Diencephalon (tissue), 1 donor: ENCODE results near the gene MOAP1. TPM values are rescaled to one million over a fixed set of nuclear protein-coding genes. Genes with fewer than 3 reads are reported as not detected.

Experiments used
- total RNA-seq: library from RNA; depleted of rRNA; stranded (reverse); fragments of >200 nt; gene quantifications from one replicate; pipeline ENCODE4 v1.2.3, GENCODE V29; 2014

Gene MOAP1, protein sequence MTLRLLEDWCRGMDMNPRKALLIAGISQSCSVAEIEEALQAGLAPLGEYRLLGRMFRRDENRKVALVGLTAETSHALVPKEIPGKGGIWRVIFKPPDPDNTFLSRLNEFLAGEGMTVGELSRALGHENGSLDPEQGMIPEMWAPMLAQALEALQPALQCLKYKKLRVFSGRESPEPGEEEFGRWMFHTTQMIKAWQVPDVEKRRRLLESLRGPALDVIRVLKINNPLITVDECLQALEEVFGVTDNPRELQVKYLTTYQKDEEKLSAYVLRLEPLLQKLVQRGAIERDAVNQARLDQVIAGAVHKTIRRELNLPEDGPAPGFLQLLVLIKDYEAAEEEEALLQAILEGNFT
- 126 TPM for total RNA-seq

GRCh38 chr14:93184391-93185348 is at the start of gene MOAP1, which contains the start of gene LYSET:
Gene MOAP1 (minus strand): TSS chr14:93184897. CDS start chr14:93184242, 655 bp downstream.
Gene LYSET (plus strand): TSS chr14:93185317. CDS start chr14:93185406, 89 bp downstream.

DNA sequence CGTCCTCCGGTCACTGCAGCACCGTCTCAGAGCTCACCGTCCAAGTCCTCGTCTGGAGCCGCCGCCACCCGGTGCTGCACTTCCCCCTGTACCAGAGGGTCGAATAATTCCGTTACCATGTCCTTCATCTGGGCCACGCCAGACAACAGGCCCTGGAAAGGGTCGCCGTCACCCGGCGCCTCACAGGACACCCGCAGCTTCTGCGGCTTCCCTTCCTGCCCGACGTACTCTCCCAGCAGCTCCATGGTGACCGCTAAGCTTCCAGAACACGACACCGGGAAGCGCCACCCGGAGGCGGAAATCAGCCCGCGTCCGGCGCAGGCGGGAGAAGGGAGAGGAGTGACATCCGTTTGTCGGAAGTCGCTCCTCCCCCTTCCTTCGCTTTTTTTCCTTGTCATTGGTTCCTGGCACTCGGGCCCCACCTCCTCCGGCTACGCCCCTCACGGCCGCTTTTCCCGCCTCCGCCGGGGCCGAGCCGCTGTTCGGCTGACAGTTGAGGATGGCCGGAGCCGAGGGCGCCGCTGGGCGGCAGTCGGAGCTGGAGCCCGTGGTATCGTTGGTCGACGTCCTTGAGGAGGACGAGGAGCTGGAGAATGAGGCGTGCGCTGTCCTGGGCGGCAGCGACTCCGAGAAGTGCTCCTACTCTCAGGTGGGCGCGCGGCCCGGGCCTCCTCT is 22.2 kb upstream of the MOAP1 start, which contains the start of the genes GON7 and UBR7:
TSS of gene GON7 (minus strand) at position 273 of the 675 bp plus-strand sequence. CDS start at position 245, 28 bp downstream.
TSS of gene UBR7 (plus strand) at position 464 of the 675 bp plus-strand sequence. CDS start at position 500, 36 bp downstream.

Other genes with a start within 250 kb of the MOAP1 start
- gene ITPK1, start 69.0 kb downstream of the MOAP1 start, total RNA-seq: 33.7 TPM
- 17.5 TPM for gene LYSET, start 420 bp upstream of the MOAP1 start, total RNA-seq
- gene GON7, start 22.2 kb upstream of the MOAP1 start, total RNA-seq: 15.5 TPM
- gene UBR7, start 22.4 kb upstream of the MOAP1 start, total RNA-seq: 50.7 TPM
- 64.6 TPM for gene BTBD7, start 148.1 kb upstream of the MOAP1 start, total RNA-seq
- gene COX8C, start 162.3 kb upstream of the MOAP1 start, total RNA-seq: not detected
- gene UNC79, start 246.0 kb upstream of the MOAP1 start, total RNA-seq: 41.3 TPM